GM23338 (cell line): ENCODE data around the gene PPFIBP2. TPM values are rescaled to one million over a fixed set of nuclear protein-coding genes. Genes with fewer than 3 reads are reported as not detected.

Source experiments
- CREB1 ChIP-seq: fragments of 250-450 bp; sonication (Bioruptor Pico); IDR thresholded peaks from 2 replicates; pipeline ENCODE4 v1.5.0; 2020; ENCODE audit warnings: low read depth, mild to moderate bottlenecking, moderate library complexity
- ETS1 ChIP-seq: IDR thresholded peaks from 2 replicates; pipeline ENCODE4 v1.6.1; 2016; ENCODE audit warnings: antibody characterized with exemption
- EZH2 ChIP-seq: fragments of 200-600 bp; sonication (generic); IDR thresholded peaks from one replicate; pipeline ENCODE4 v1.8.0; 2017; ENCODE audit warnings: antibody characterized with exemption, mild to moderate bottlenecking, low read depth; ENCODE audit not compliant: unreplicated experiment
- NANOG ChIP-seq: IDR thresholded peaks from 2 replicates; pipeline ENCODE4 v1.6.1; 2016; ENCODE audit warnings: antibody characterized with exemption, borderline replicate concordance
- POLR2AphosphoS5 ChIP-seq: IDR thresholded peaks from 2 replicates; pipeline ENCODE4 v1.6.1; 2016; ENCODE audit warnings: antibody characterized with exemption, low read depth
- STAT1 ChIP-seq: IDR thresholded peaks from one replicate; pipeline ENCODE4 v1.6.1; 2016; ENCODE audit warnings: antibody characterized with exemption; ENCODE audit not compliant: unreplicated experiment
- ZNF331 ChIP-seq: fragments of 250-450 bp; sonication (Bioruptor Pico); IDR thresholded peaks from 2 replicates; pipeline ENCODE4 v1.5.0; 2020; ENCODE audit warnings: low read depth, mild to moderate bottlenecking, moderate library complexity
- ZNF462 ChIP-seq: fragments of 250-450 bp; sonication (Bioruptor Pico); IDR thresholded peaks from 2 replicates; pipeline ENCODE4 v1.5.0; 2020; ENCODE audit warnings: mild to moderate bottlenecking, moderate library complexity
- polyA plus RNA-seq: library from polyadenylated mRNA; unstranded; fragments of >200 nt; fragmentation: Nextera tagmentation; extraction: Ambion mirVana; gene quantifications from 2 replicates; pipeline ENCODE4 v1.2.1, GENCODE V29; 2016
- total RNA-seq: library from RNA; depleted of rRNA; stranded (reverse); fragments of >200 nt; shearing (Covaris generic); gene quantifications from 2 replicates; pipeline ENCODE4 v1.2.3, GENCODE V29; 2014

PPFIBP2 gene
- total and polyA plus RNA-seq, 2 experiments from 2014 or later = 7.1 to 14.8 TPM

- TF ChIP-seq ZNF462 (CRISPR knock-in tag) (no peak), ETS1 (no peak), CREB1 (CRISPR knock-in tag) (no peak), STAT1 (no peak), POLR2AphosphoS5 (no peak), NANOG (no peak), ZNF331 (CRISPR knock-in tag) (no peak), EZH2 (no peak)
These were observed 89.4 kb downstream of the PPFIBP2 start (continued) for GRCh38 chr11:7603031-7603781.
